Measurements from ENCODE around the gene DGKG. TPM values are rescaled to one million over a fixed set of nuclear protein-coding genes. Genes with fewer than 3 reads are reported as not detected.

Gene DGKG
- total and polyA plus RNA-seq, 2 of the 8 experiments (the other 6 are each of a cell fraction or from before 2014, with no cell fraction given) = 0.30 to 0.48 TPM

GRCh38 chr3:186356152-186356551 lies 5.9 kb downstream of the DGKG start:
- no peak overlapping the region for H4K5ac ChIP-seq (ENCODE audit: insufficient read length, low read depth, low read length)
- no peak overlapping the region for H2BK120ac ChIP-seq (replicated peaks; ENCODE audit: low read depth, low read length)
- H2BK12ac ChIP-seq (ENCODE audit: low read depth, low read length) = no peak overlapping the region
- no peak overlapping the region for H2AFZ ChIP-seq (ENCODE audit: low read length)
- no peak overlapping the region for H3K14ac ChIP-seq (ENCODE audit: insufficient read length)
- no peak overlapping the region for H3K9ac ChIP-seq (replicated peaks in 1 of 4; ENCODE audit: extremely low read depth in 1 of 4, low read depth in 3 of 4, low read length in 3 of 4)
- H3K23me2 ChIP-seq (ENCODE audit: low read depth, low read length) = peaks cover 11% of the 10 kb centered on the region
- H3K9me3 ChIP-seq (ENCODE audit: insufficient read depth in 2 of 2, low read depth in 1 of 2, low read length in 1 of 2) = no peaks in the 10 kb centered on the region
- TF ChIP-seq USF2 (IDR thresholded peaks at IDR 0.05; ENCODE audit: low read length) (no peak), CREB1 (IDR thresholded peaks at IDR 0.05) (no peak), TAF1 (IDR thresholded peaks at IDR 0.05; ENCODE audit: low read depth, low read length) (no peak), SP4 (IDR thresholded peaks at IDR 0.05; ENCODE audit: low read length) (no peak), FOSL1 (IDR thresholded peaks at IDR 0.05; ENCODE audit: insufficient read depth, low read depth, low read length) (no peak), BACH1 (IDR thresholded peaks at IDR 0.05; ENCODE audit: low read length) (no peak), POU5F1 (IDR thresholded peaks at IDR 0.05; ENCODE audit: low read depth, low read length) (no peak)
- POLR2A ChIA-PET (ENCODE audit: partially characterized antibody) = interaction anchor here (0.9 kb wide), 1 partner anchor 19 kb away, joined by 3 read pairs; no protein-coding TSS in a partner anchor
- no peak overlapping the region for H3K4me2 ChIP-seq (ENCODE audit: insufficient read depth in 1 of 2, low read depth in 2 of 2, low read length in 2 of 2)
- WGBS, 2 experiments (ENCODE audit: extremely low coverage in 1 of 2, insufficient coverage in 1 of 2, insufficient read length in 1 of 2, insufficient replicate concordance in 2 of 2, low coverage in 1 of 2, low lambda C conversion rate in 2 of 2, missing lambda C conversion rate in 1 of 2) = 92% methylated on average over 5 of the region's 5 CpGs; no CpG with 5 or more reads in 1 of the 2 experiments
- DNase-seq (ENCODE audit: low read depth in 1 of 2, low spot score in 2 of 2) = no peak
- no peak overlapping the region for H3K27ac ChIP-seq (ENCODE audit: low read depth, low read length)
- no peak overlapping the region for H3K18ac ChIP-seq (ENCODE audit: extremely low read depth, low read length)
- H2BK15ac ChIP-seq (ENCODE audit: low read length) = no peak overlapping the region
- no peak overlapping the region for H3K56ac ChIP-seq (replicated peaks; ENCODE audit: insufficient read length, low read depth, low read length)
- no peak for FAIRE-seq
- H3K79me1 ChIP-seq (ENCODE audit: low read depth, low read length) = no peaks in the 10 kb centered on the region
- no peak overlapping the region for H4K91ac ChIP-seq (replicated peaks; ENCODE audit: insufficient read length, low read length)
- H3K79me2 ChIP-seq (ENCODE audit: control insufficient read depth in 1 of 2, insufficient read depth in 2 of 2, low read length in 2 of 2) = no peaks in the 10 kb centered on the region
- H3K23ac ChIP-seq (ENCODE audit: insufficient read length) = no peak overlapping the region
- CTCF ChIA-PET (ENCODE audit: partially characterized antibody) = interaction anchor here (1.6 kb wide), 1 partner anchor 97 kb away, joined by 3 read pairs; no protein-coding TSS in a partner anchor
- H3K4me3 ChIP-seq (ENCODE audit: extremely low read depth in 1 of 4, insufficient read depth in 2 of 4, low read depth in 3 of 4, low read length in 4 of 4) = no peak overlapping the region
- H3K4me1 ChIP-seq (replicated peaks in 1 of 4; ENCODE audit: control insufficient read depth in 3 of 4, insufficient read depth in 4 of 4, low read length in 3 of 4) = peaks cover 1 to 6% (median 4%) of the 10 kb centered on the region in 4 experiments; a peak in 4 of 7 replicates
- H3K36me3 ChIP-seq (ENCODE audit: control insufficient read depth in 2 of 4, insufficient read depth in 4 of 4, low read length in 3 of 4) = no peaks in the 10 kb centered on the region
- no peak overlapping the region for H3K4ac ChIP-seq (replicated peaks; ENCODE audit: insufficient read length, low read depth, low read length)
- peaks cover 10 to 13% (median 12%) of the 10 kb centered on the region in 4 experiments for H3K27me3 ChIP-seq (replicated peaks in 1 of 4; ENCODE audit: control insufficient read depth in 3 of 4, extremely low read depth in 1 of 4, insufficient read depth in 3 of 4, low read length in 3 of 4)
- no peak overlapping the region for H4K8ac ChIP-seq (ENCODE audit: extremely low read depth, insufficient read depth, low read length)
- no peak overlapping the region for H2BK5ac ChIP-seq (ENCODE audit: low read depth, low read length)
- no peak overlapping the region for H2BK20ac ChIP-seq (ENCODE audit: low read length)
- no peak overlapping the region for H2AK5ac ChIP-seq (ENCODE audit: low read depth, low read length)
- peaks cover 0 to 3% of the 10 kb centered on the region in 2 experiments for H4K20me1 ChIP-seq (replicated peaks in 1 of 2; ENCODE audit: control insufficient read depth in 1 of 2, insufficient read depth in 2 of 2, low read length in 2 of 2)
